ENCODE data around the gene NDUFV1.
"Not testable (repeated sequence)": the region's sequence is repeated elsewhere in the genome, so short reads cannot be mapped to it uniquely, and the experiment has no call there.

Gene NDUFV1

GRCh38 chr11:67588899-67589415, 17.8 kb upstream of the NDUFV1 start:
- H3K4me3 ChIP-seq (ENCODE audit: low read length); H3K27me3 ChIP-seq (ENCODE audit: control insufficient read depth, insufficient read depth, low read length); H3K9ac ChIP-seq (ENCODE audit: low read length); H3K9me3 ChIP-seq (ENCODE audit: control insufficient read depth, low read depth, low read length); H3K27ac ChIP-seq (ENCODE audit: low read length); H3K4me1 ChIP-seq (ENCODE audit: control insufficient read depth, low read depth, low read length): not testable (repeated sequence)
- H3K36me3 ChIP-seq (ENCODE audit: control insufficient read depth, low read depth, low read length): peaks cover 29% of the 10 kb centered on the region

GRCh38 chr11:67592880-67593564, 13.7 kb upstream of the NDUFV1 start:
- no peak overlapping the region for H3K27ac ChIP-seq (ENCODE audit: low read length)
- no peaks in the 10 kb centered on the region for H3K4me1 ChIP-seq (ENCODE audit: control insufficient read depth, low read depth, low read length)
- peaks cover 4% of the 10 kb centered on the region for H3K9me3 ChIP-seq (ENCODE audit: control insufficient read depth, low read depth, low read length)
- no peaks in the 10 kb centered on the region for H3K27me3 ChIP-seq (ENCODE audit: control insufficient read depth, insufficient read depth, low read length)
- no peak overlapping the region for H3K9ac ChIP-seq (ENCODE audit: low read length)
- no peaks in the 10 kb centered on the region for H3K36me3 ChIP-seq (ENCODE audit: control insufficient read depth, low read depth, low read length)
- no peak overlapping the region for H3K4me3 ChIP-seq (ENCODE audit: low read length)

- Histone ChIP-seq H3K9ac (ENCODE audit: low read length) (no peak overlapping the region), H3K9me3 (ENCODE audit: control insufficient read depth, low read depth, low read length) (peaks cover 4% of the 10 kb centered on the region), H3K36me3 (ENCODE audit: control insufficient read depth, low read depth, low read length) (no peaks in the 10 kb centered on the region), H3K27me3 (ENCODE audit: control insufficient read depth, insufficient read depth, low read length) (no peaks in the 10 kb centered on the region), H3K4me3 (ENCODE audit: low read length) (no peak overlapping the region), H3K4me1 (ENCODE audit: control insufficient read depth, low read depth, low read length) (no peaks in the 10 kb centered on the region), H3K27ac (ENCODE audit: low read length) (no peak overlapping the region)
Measured at GRCh38 chr11:67593565-67593905, 13.2 kb upstream of the NDUFV1 start.

- Histone ChIP-seq H3K36me3 (ENCODE audit: control insufficient read depth, low read depth, low read length) (no peaks in the 10 kb centered on the region), H3K4me1 (ENCODE audit: control insufficient read depth, low read depth, low read length) (no peaks in the 10 kb centered on the region), H3K9me3 (ENCODE audit: control insufficient read depth, low read depth, low read length) (peaks cover 4% of the 10 kb centered on the region), H3K27ac (ENCODE audit: low read length) (no peak overlapping the region), H3K9ac (ENCODE audit: low read length) (no peak overlapping the region), H3K27me3 (ENCODE audit: control insufficient read depth, insufficient read depth, low read length) (no peaks in the 10 kb centered on the region), H3K4me3 (ENCODE audit: low read length) (no peak overlapping the region)
Measured at GRCh38 chr11:67594480-67594879, 12.3 kb upstream of the NDUFV1 start.

- Histone ChIP-seq H3K9me3 (ENCODE audit: control insufficient read depth, low read depth, low read length) (peaks cover 4% of the 10 kb centered on the region), H3K4me1 (ENCODE audit: control insufficient read depth, low read depth, low read length) (no peaks in the 10 kb centered on the region), H3K36me3 (ENCODE audit: control insufficient read depth, low read depth, low read length) (no peaks in the 10 kb centered on the region), H3K9ac (ENCODE audit: low read length) (no peak overlapping the region), H3K27ac (ENCODE audit: low read length) (no peak overlapping the region), H3K27me3 (ENCODE audit: control insufficient read depth, insufficient read depth, low read length) (no peaks in the 10 kb centered on the region), H3K4me3 (ENCODE audit: low read length) (no peak overlapping the region)
Measured at GRCh38 chr11:67596753-67597300, 9.9 kb upstream of the NDUFV1 start.

- not testable (repeated sequence) for H3K9ac ChIP-seq (ENCODE audit: low read length)
Measured at GRCh38 chr11:67597458-67597857, 9.3 kb upstream of the NDUFV1 start.

GRCh38 chr11:67597963-67598362, 8.8 kb upstream of the NDUFV1 start:
- not testable (repeated sequence) for H3K27me3 ChIP-seq (ENCODE audit: control insufficient read depth, insufficient read depth, low read length); H3K9me3 ChIP-seq (ENCODE audit: control insufficient read depth, low read depth, low read length); H3K9ac ChIP-seq (ENCODE audit: low read length); H3K4me3 ChIP-seq (ENCODE audit: low read length); H3K36me3 ChIP-seq (ENCODE audit: control insufficient read depth, low read depth, low read length); H3K27ac ChIP-seq (ENCODE audit: low read length); H3K4me1 ChIP-seq (ENCODE audit: control insufficient read depth, low read depth, low read length)

More at GRCh38 chr11:67597458-67597857, 9.3 kb upstream of the NDUFV1 start:
- not testable (repeated sequence) for H3K27me3 ChIP-seq (ENCODE audit: control insufficient read depth, insufficient read depth, low read length); H3K27ac ChIP-seq (ENCODE audit: low read length); H3K9me3 ChIP-seq (ENCODE audit: control insufficient read depth, low read depth, low read length); H3K4me1 ChIP-seq (ENCODE audit: control insufficient read depth, low read depth, low read length); H3K36me3 ChIP-seq (ENCODE audit: control insufficient read depth, low read depth, low read length); H3K4me3 ChIP-seq (ENCODE audit: low read length)

- Histone ChIP-seq H3K4me3 (ENCODE audit: low read length) (no peak overlapping the region), H3K27me3 (ENCODE audit: control insufficient read depth, insufficient read depth, low read length) (no peaks in the 10 kb centered on the region), H3K27ac (ENCODE audit: low read length) (no peak overlapping the region), H3K9me3 (ENCODE audit: control insufficient read depth, low read depth, low read length) (peaks cover 4% of the 10 kb centered on the region), H3K9ac (ENCODE audit: low read length) (no peak overlapping the region), H3K36me3 (ENCODE audit: control insufficient read depth, low read depth, low read length) (no peaks in the 10 kb centered on the region), H3K4me1 (ENCODE audit: control insufficient read depth, low read depth, low read length) (no peaks in the 10 kb centered on the region)
Measured at GRCh38 chr11:67599149-67599548, 7.6 kb upstream of the NDUFV1 start.

GRCh38 chr11:67600324-67601029, 6.3 kb upstream of the NDUFV1 start:
- H3K9me3 ChIP-seq (ENCODE audit: control insufficient read depth, low read depth, low read length): peaks cover 4% of the 10 kb centered on the region
- no peaks in the 10 kb centered on the region for H3K36me3 ChIP-seq (ENCODE audit: control insufficient read depth, low read depth, low read length)
- H3K9ac ChIP-seq (ENCODE audit: low read length): no peak overlapping the region
- H3K27me3 ChIP-seq (ENCODE audit: control insufficient read depth, insufficient read depth, low read length): peaks cover 4% of the 10 kb centered on the region
- H3K27ac ChIP-seq (ENCODE audit: low read length): no peak overlapping the region
- H3K4me3 ChIP-seq (ENCODE audit: low read length): no peak overlapping the region
- no peaks in the 10 kb centered on the region for H3K4me1 ChIP-seq (ENCODE audit: control insufficient read depth, low read depth, low read length)

GRCh38 chr11:67601098-67601497, 5.6 kb upstream of the NDUFV1 start:
- Histone ChIP-seq H3K4me1 (ENCODE audit: control insufficient read depth, low read depth, low read length) (peaks cover 5% of the 10 kb centered on the region), H3K27ac (ENCODE audit: low read length) (no peak overlapping the region), H3K36me3 (ENCODE audit: control insufficient read depth, low read depth, low read length) (no peaks in the 10 kb centered on the region), H3K4me3 (ENCODE audit: low read length) (no peak overlapping the region), H3K27me3 (ENCODE audit: control insufficient read depth, insufficient read depth, low read length) (peaks cover 10% of the 10 kb centered on the region), H3K9me3 (ENCODE audit: control insufficient read depth, low read depth, low read length) (peaks cover 4% of the 10 kb centered on the region), H3K9ac (ENCODE audit: low read length) (no peak overlapping the region)

- H3K27ac ChIP-seq (ENCODE audit: low read length); H3K4me3 ChIP-seq (ENCODE audit: low read length); H3K9me3 ChIP-seq (ENCODE audit: control insufficient read depth, low read depth, low read length); H3K4me1 ChIP-seq (ENCODE audit: control insufficient read depth, low read depth, low read length); H3K9ac ChIP-seq (ENCODE audit: low read length); H3K36me3 ChIP-seq (ENCODE audit: control insufficient read depth, low read depth, low read length): not testable (repeated sequence)
- H3K27me3 ChIP-seq (ENCODE audit: control insufficient read depth, insufficient read depth, low read length): peaks cover 11% of the 10 kb centered on the region
Measured at GRCh38 chr11:67604119-67604518, 2.6 kb upstream of the NDUFV1 start.

GRCh38 chr11:67604815-67605214, 1.9 kb upstream of the NDUFV1 start:
- Histone ChIP-seq H3K4me3 (ENCODE audit: low read length) (no peak overlapping the region), H3K4me1 (ENCODE audit: control insufficient read depth, low read depth, low read length) (peaks cover 9% of the 10 kb centered on the region), H3K9me3 (ENCODE audit: control insufficient read depth, low read depth, low read length) (no peaks in the 10 kb centered on the region), H3K36me3 (ENCODE audit: control insufficient read depth, low read depth, low read length) (peaks cover 14% of the 10 kb centered on the region), H3K27ac (ENCODE audit: low read length) (no peak overlapping the region), H3K9ac (ENCODE audit: low read length) (no peak overlapping the region), H3K27me3 (ENCODE audit: control insufficient read depth, insufficient read depth, low read length) (peaks cover 11% of the 10 kb centered on the region)
